Measurements from ENCODE around the gene BRD8.

BRD8 gene

GRCh38 chr5:138105709-138106108, 72.7 kb downstream of the BRD8 start:
- DNase-seq (ENCODE audit: low read depth): no peak
- no peak overlapping the region for H3K4me3 ChIP-seq (ENCODE audit: low read depth, low read length)
- TF ChIP-seq CTCF (IDR thresholded peaks at IDR 0.05; ENCODE audit: low read depth, low read length, missing control alignments): no peak

GRCh38 chr5:138103319-138103637, 75.2 kb downstream of the BRD8 start:
- no peak overlapping the region for H3K4me3 ChIP-seq (ENCODE audit: low read depth, low read length)
- no peak for DNase-seq (ENCODE audit: low read depth)
- TF ChIP-seq CTCF (IDR thresholded peaks at IDR 0.05; ENCODE audit: low read depth, low read length, missing control alignments): no peak

- TF ChIP-seq CTCF (IDR thresholded peaks at IDR 0.05; ENCODE audit: low read depth, low read length, missing control alignments): no peak
- DNase-seq (ENCODE audit: low read depth): no peak
- H3K4me3 ChIP-seq (ENCODE audit: low read depth, low read length): no peak overlapping the region
Measured at GRCh38 chr5:138102454-138103318, 75.7 kb downstream of the BRD8 start.

- no peak for DNase-seq (ENCODE audit: low read depth)
- H3K4me3 ChIP-seq (ENCODE audit: low read depth, low read length): no peak overlapping the region
- TF ChIP-seq CTCF (IDR thresholded peaks at IDR 0.05; ENCODE audit: low read depth, low read length, missing control alignments): no peak
Measured at GRCh38 chr5:138096997-138097828, 81.2 kb downstream of the BRD8 start.

GRCh38 chr5:138096363-138096762, 82.1 kb downstream of the BRD8 start:
- no peak overlapping the region for H3K4me3 ChIP-seq (ENCODE audit: low read depth, low read length)
- DNase-seq (ENCODE audit: low read depth): no peak

More at GRCh38 chr5:138096363-138096762, 82.1 kb downstream of the BRD8 start:
- no peak for TF ChIP-seq CTCF (IDR thresholded peaks at IDR 0.05; ENCODE audit: low read depth, low read length, missing control alignments)

Measured in GM12864 (cell line).